ENCODE data around the gene XCL2. TPM values are rescaled to one million over a fixed set of nuclear protein-coding genes. Genes with fewer than 3 reads are reported as not detected.

XCL2 gene
- total RNA-seq, 1 experiment from 2014 or later, result not detected

- Histone ChIP-seq H3K4me3 (ENCODE audit: low read depth, low read length) (no peak overlapping the region), H3K36me3 (ENCODE audit: control insufficient read depth, insufficient read depth, low read length) (no peaks in the 10 kb centered on the region), H3K27me3 (replicated peaks; ENCODE audit: control insufficient read depth, insufficient read depth, low read length) (no peaks in the 10 kb centered on the region), H3K4me1 (0 out of 2 replicates have a peak, but pooled peaks cover 7% of the 10 kb centered on the region), H3K9me3 (no peaks in the 10 kb centered on the region)
- CTCF ChIA-PET, result no interaction called here
- TF ChIP-seq CTCF (IDR thresholded peaks at IDR 0.05; ENCODE audit: insufficient read depth in 1 of 2, low read depth in 1 of 2, low read length in 1 of 2, severe bottlenecking in 1 of 2, unreplicated experiment in 1 of 2), result no peak
- H3K36me3 Mint-ChIP-seq (ENCODE audit: insufficient read depth, unreplicated experiment), result no peaks in the 10 kb centered on the region
- intact Hi-C loops (cut with micrococcal nuclease; ENCODE audit: unreplicated experiment), result no loop called here
- POLR2A ChIA-PET, result no interaction called here
- no peak for DNase-seq
- H3K4me3 Mint-ChIP-seq (ENCODE audit: unreplicated experiment), result no peak overlapping the region
- no peak overlapping the region for H3K27ac Mint-ChIP-seq (ENCODE audit: unreplicated experiment)
- no peaks in the 10 kb centered on the region for H3K27me3 Mint-ChIP-seq (ENCODE audit: insufficient read depth, unreplicated experiment)
- H3K9me3 Mint-ChIP-seq (ENCODE audit: unreplicated experiment), result no peaks in the 10 kb centered on the region
- no peaks in the 10 kb centered on the region for H3K4me1 Mint-ChIP-seq (ENCODE audit: low read depth, unreplicated experiment)
- no TSS peak for BruUV-seq (replicated peaks)
Observed at GRCh38 chr1:168567007-168567406, 23.2 kb upstream of the XCL2 start.

DNA sequence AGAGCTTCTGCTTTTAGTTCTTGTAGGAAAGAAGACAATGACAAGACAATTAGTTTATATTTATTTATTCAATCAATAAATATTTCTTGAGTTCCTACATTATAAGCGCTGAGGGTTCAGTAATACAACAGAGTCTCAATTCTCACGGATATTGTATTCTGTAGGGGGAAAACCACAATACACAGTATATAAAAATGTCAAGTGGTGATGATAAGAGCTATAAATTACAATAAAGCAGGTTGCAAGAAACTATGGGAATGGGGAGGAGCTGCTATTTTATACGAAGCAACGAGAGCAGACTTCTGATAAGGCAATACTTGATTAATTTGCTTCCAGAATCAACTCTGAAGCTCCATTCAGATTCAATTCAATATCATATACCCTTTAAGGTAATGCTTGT is 22.0 kb upstream of the XCL2 start:
- Mint-ChIP-seq H3K9me3 (ENCODE audit: unreplicated experiment) (no peaks in the 10 kb centered on the region), H3K27ac (ENCODE audit: unreplicated experiment) (no peak overlapping the region), H3K4me1 (ENCODE audit: low read depth, unreplicated experiment) (no peaks in the 10 kb centered on the region), H3K27me3 (ENCODE audit: insufficient read depth, unreplicated experiment) (no peaks in the 10 kb centered on the region), H3K36me3 (ENCODE audit: insufficient read depth, unreplicated experiment) (no peaks in the 10 kb centered on the region), H3K4me3 (ENCODE audit: unreplicated experiment) (no peak overlapping the region)
- DNase-seq, result no peak
- H3K36me3 ChIP-seq (ENCODE audit: control insufficient read depth, insufficient read depth, low read length), result no peaks in the 10 kb centered on the region
- ChIA-PET CTCF (no interaction called here), POLR2A (no interaction called here)
- 0 out of 2 replicates have a peak, but pooled peaks cover 7% of the 10 kb centered on the region for H3K4me1 ChIP-seq
- BruUV-seq (replicated peaks), result no TSS peak
- H3K4me3 ChIP-seq (ENCODE audit: low read depth, low read length), result no peak overlapping the region
- no peaks in the 10 kb centered on the region for H3K9me3 ChIP-seq
- H3K27me3 ChIP-seq (replicated peaks; ENCODE audit: control insufficient read depth, insufficient read depth, low read length), result no peaks in the 10 kb centered on the region
- no peak for TF ChIP-seq CTCF (IDR thresholded peaks at IDR 0.05; ENCODE audit: insufficient read depth in 1 of 2, low read depth in 1 of 2, low read length in 1 of 2, severe bottlenecking in 1 of 2, unreplicated experiment in 1 of 2)
- intact Hi-C loops (cut with micrococcal nuclease; ENCODE audit: unreplicated experiment), result no loop called here

DNA sequence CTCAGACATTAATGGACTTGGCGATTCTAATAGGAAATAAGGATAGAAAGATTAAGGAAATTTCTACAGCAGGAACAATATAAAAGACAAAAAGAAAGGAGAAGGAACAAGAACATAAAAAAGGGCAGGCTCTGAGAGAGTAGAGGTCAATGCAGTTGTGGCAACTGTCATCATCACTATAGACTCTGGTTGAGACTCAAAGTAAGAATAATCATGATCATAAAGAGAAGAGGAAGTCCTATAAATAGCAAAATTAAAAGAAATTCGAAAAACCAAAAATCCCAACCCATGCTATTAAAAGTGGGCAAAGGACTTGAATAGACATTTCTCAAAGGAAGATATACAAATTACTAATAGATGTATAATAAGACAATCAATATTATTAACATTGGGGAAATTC is 18.2 kb upstream of the XCL2 start:
- CTCF ChIA-PET, result no interaction called here
- no peak overlapping the region for H3K4me3 Mint-ChIP-seq (ENCODE audit: unreplicated experiment)
- BruUV-seq (replicated peaks), result no TSS peak
- H3K36me3 ChIP-seq (ENCODE audit: control insufficient read depth, insufficient read depth, low read length), result 0 out of 2 replicates have a peak, but pooled peaks cover 2% of the 10 kb centered on the region
- H3K27ac Mint-ChIP-seq (ENCODE audit: unreplicated experiment), result no peak overlapping the region
- peaks cover 14% of the 10 kb centered on the region for H3K4me1 ChIP-seq
- peaks cover 7% of the 10 kb centered on the region for H3K36me3 Mint-ChIP-seq (ENCODE audit: insufficient read depth, unreplicated experiment)
- no peaks in the 10 kb centered on the region for H3K27me3 Mint-ChIP-seq (ENCODE audit: insufficient read depth, unreplicated experiment)
- H3K27me3 ChIP-seq (replicated peaks; ENCODE audit: control insufficient read depth, insufficient read depth, low read length), result no peaks in the 10 kb centered on the region
- H3K9me3 Mint-ChIP-seq (ENCODE audit: unreplicated experiment), result no peaks in the 10 kb centered on the region
- H3K4me3 ChIP-seq (ENCODE audit: low read depth, low read length), result no peak overlapping the region
- no peak for TF ChIP-seq CTCF (IDR thresholded peaks at IDR 0.05; ENCODE audit: insufficient read depth in 1 of 2, low read depth in 1 of 2, low read length in 1 of 2, severe bottlenecking in 1 of 2, unreplicated experiment in 1 of 2)
- peaks cover 10% of the 10 kb centered on the region for H3K4me1 Mint-ChIP-seq (ENCODE audit: low read depth, unreplicated experiment)
- intact Hi-C loops (cut with micrococcal nuclease; ENCODE audit: unreplicated experiment), result no loop called here
- no peak for DNase-seq
- POLR2A ChIA-PET, result no interaction called here
- H3K9me3 ChIP-seq, result no peaks in the 10 kb centered on the region
